K562 (cell line): ENCODE measurements around the gene MTMR3. TPM values are rescaled to one million over a fixed set of nuclear protein-coding genes. Genes with fewer than 3 reads are reported as not detected.

Experiments used
- CAMTA2 ChIP-seq: fragments of 250-450 bp; sonication (Bioruptor Pico); conservative IDR thresholded peaks from 2 replicates; pipeline ENCODE4 v1.5.1; 2022
- JUND ChIP-seq, 2 experiments: IDR thresholded peaks; 2 replicates in 1 of 2; 3 replicates in 1 of 2; pipeline ENCODE4 v1.6.1; 2011; ENCODE audit warnings: borderline replicate concordance in 2 of 2, low read depth in 2 of 2, low read length in 2 of 2, improper control_type of control experiment in 1 of 2, missing biosample characterization in 1 of 2, missing genetic modification characterization in 1 of 2, missing genetic modification reagents in 1 of 2
- NBN ChIP-seq: fragments of 450-650 bp; IDR thresholded peaks from 2 replicates; pipeline ENCODE4 v1.6.1; 2016; ENCODE audit warnings: low read depth, mild to moderate bottlenecking
- PURB ChIP-seq: sonication (generic); formaldehyde crosslinking; IDR thresholded peaks from 2 replicates; pipeline ENCODE4 v1.9.0; 2021; ENCODE audit warnings: low read depth, mild to moderate bottlenecking, missing genetic modification reagents
- ZNF316 ChIP-seq: fragments of 450-650 bp; IDR thresholded peaks from 2 replicates; pipeline ENCODE4 v1.6.1; 2016
- ZNF444 ChIP-seq: fragments of 250-450 bp; sonication (Bioruptor Pico); IDR thresholded peaks from 2 replicates; pipeline ENCODE4 v1.4.0; 2020; ENCODE audit warnings: mild to moderate bottlenecking, moderate library complexity
- polyA plus RNA-seq, 8 experiments: library from polyadenylated mRNA; depleted of rRNA in 4 of 8; stranded (reverse) in 5 of 8; unstranded in 3 of 8; fragments of >200 nt; fragmentation: Nextera tagmentation in 2 of 8; fragmentation: Illumina TruSeq in 1 of 8; extraction: Ambion mirVana in 2 of 8; extraction: Trizol in 1 of 8; gene quantifications; 2 replicates each; pipeline versions ENCODE4 v1.2.1 to v1.2.3, GENCODE V29; 2011 to 2014; ENCODE audit warnings: inconsistent platforms in 1 of 8, missing spikeins in 1 of 8
- total RNA-seq, 7 experiments: library from RNA; depleted of rRNA in 6 of 7; stranded (reverse); fragments of >200 nt in 6 of 7; fragmentation: Illumina TruSeq in 2 of 7; extraction: Trizol in 2 of 7; gene quantifications; 2 replicates each; pipeline versions ENCODE4 v1.2.1 to v1.2.3, GENCODE V29; 2011 to 2021; ENCODE audit warnings: low replicate concordance in 1 of 7
- TF ChIP-seq, protein P1 (sequence below), 3 experiments: fragments of 200-800 bp in 1 of 3; fragments of 250-450 bp in 1 of 3; fragments of 450-650 bp in 1 of 3; sonication (Bioruptor Pico) in 1 of 3; sonication (Bioruptor generic) in 1 of 3; formaldehyde crosslinking in 1 of 3; IDR thresholded peaks; 2 replicates each; pipeline versions ENCODE4 v1.6.1 to v1.8.0; 2016 to 2022; ENCODE audit warnings: mild to moderate bottlenecking in 2 of 3, missing genetic modification characterization in 2 of 3, missing compliant biosample characterization in 1 of 3, moderate library complexity in 1 of 3
- TF ChIP-seq, protein P2 (sequence below): sonication (generic); formaldehyde crosslinking; IDR thresholded peaks from 2 replicates; pipeline ENCODE4 v1.8.0; 2022; ENCODE audit warnings: missing genetic modification reagents, mild to moderate bottlenecking, borderline replicate concordance
- TF ChIP-seq, protein P3 (sequence below): sonication (generic); formaldehyde crosslinking; IDR thresholded peaks from 2 replicates; pipeline ENCODE4 v1.8.0; 2022; ENCODE audit warnings: mild to moderate bottlenecking, missing genetic modification reagents
- TF ChIP-seq, protein P4 (sequence below): fragments of 250-450 bp; sonication (Bioruptor Pico); IDR thresholded peaks from 2 replicates; pipeline ENCODE4 v1.4.0; 2020

MTMR3 gene
- total and polyA plus RNA-seq, 9 of the 15 experiments (the other 6 are each of a cell fraction or from before 2014, with no cell fraction given) = 1.6 to 13.7 (median 7.9) TPM

DNA sequence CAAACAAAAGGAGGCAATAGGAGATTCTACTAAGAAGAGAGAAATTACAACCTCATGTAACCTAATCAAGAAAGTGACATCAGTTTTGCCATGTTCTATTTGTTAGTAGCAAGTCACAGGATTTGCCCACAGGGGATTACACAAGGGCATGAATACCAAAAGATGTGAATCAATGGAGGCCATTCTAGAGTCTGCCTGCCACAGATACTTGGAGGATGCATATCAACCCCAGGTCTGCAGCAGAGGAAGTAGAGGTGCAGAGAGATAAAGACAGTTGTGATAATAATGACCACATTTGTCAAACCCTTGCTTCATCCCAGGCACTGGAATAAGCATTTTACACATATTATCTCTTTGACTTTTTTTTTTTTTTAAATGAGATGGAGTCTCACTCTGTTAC lies 42.5 kb upstream of the MTMR3 start (continued):
- TF ChIP-seq, protein P1, sequence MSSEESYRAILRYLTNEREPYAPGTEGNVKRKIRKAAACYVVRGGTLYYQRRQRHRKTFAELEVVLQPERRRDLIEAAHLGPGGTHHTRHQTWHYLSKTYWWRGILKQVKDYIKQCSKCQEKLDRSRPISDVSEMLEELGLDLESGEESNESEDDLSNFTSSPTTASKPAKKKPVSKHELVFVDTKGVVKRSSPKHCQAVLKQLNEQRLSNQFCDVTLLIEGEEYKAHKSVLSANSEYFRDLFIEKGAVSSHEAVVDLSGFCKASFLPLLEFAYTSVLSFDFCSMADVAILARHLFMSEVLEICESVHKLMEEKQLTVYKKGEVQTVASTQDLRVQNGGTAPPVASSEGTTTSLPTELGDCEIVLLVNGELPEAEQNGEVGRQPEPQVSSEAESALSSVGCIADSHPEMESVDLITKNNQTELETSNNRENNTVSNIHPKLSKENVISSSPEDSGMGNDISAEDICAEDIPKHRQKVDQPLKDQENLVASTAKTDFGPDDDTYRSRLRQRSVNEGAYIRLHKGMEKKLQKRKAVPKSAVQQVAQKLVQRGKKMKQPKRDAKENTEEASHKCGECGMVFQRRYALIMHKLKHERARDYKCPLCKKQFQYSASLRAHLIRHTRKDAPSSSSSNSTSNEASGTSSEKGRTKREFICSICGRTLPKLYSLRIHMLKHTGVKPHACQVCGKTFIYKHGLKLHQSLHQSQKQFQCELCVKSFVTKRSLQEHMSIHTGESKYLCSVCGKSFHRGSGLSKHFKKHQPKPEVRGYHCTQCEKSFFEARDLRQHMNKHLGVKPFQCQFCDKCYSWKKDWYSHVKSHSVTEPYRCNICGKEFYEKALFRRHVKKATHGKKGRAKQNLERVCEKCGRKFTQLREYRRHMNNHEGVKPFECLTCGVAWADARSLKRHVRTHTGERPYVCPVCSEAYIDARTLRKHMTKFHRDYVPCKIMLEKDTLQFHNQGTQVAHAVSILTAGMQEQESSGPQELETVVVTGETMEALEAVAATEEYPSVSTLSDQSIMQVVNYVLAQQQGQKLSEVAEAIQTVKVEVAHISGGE (CRISPR knock-in tag; IDR thresholded peaks at IDR 0.05) = peak in 1 of 3 experiments; percentile 38; a peak in 1 of 6 replicates
- TF ChIP-seq, protein P2, sequence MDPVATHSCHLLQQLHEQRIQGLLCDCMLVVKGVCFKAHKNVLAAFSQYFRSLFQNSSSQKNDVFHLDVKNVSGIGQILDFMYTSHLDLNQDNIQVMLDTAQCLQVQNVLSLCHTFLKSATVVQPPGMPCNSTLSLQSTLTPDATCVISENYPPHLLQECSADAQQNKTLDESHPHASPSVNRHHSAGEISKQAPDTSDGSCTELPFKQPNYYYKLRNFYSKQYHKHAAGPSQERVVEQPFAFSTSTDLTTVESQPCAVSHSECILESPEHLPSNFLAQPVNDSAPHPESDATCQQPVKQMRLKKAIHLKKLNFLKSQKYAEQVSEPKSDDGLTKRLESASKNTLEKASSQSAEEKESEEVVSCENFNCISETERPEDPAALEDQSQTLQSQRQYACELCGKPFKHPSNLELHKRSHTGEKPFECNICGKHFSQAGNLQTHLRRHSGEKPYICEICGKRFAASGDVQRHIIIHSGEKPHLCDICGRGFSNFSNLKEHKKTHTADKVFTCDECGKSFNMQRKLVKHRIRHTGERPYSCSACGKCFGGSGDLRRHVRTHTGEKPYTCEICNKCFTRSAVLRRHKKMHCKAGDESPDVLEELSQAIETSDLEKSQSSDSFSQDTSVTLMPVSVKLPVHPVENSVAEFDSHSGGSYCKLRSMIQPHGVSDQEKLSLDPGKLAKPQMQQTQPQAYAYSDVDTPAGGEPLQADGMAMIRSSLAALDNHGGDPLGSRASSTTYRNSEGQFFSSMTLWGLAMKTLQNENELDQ (CRISPR knock-in tag) = no peak
- TF ChIP-seq ZNF444 (CRISPR knock-in tag) (no peak), JUND (IDR thresholded peaks at IDR 0.05; ENCODE audit: borderline replicate concordance, low read depth, low read length) (peak; percentile 16; the same call in 1 of the 2 replicates), JUND (tag; IDR thresholded peaks at IDR 0.05; ENCODE audit: borderline replicate concordance, low read depth, low read length) (no peak), ZNF316 (no peak), NBN (no peak), PURB (CRISPR knock-in tag) (no peak), CAMTA2 (CRISPR knock-in tag) (no peak)
- TF ChIP-seq, protein P3, sequence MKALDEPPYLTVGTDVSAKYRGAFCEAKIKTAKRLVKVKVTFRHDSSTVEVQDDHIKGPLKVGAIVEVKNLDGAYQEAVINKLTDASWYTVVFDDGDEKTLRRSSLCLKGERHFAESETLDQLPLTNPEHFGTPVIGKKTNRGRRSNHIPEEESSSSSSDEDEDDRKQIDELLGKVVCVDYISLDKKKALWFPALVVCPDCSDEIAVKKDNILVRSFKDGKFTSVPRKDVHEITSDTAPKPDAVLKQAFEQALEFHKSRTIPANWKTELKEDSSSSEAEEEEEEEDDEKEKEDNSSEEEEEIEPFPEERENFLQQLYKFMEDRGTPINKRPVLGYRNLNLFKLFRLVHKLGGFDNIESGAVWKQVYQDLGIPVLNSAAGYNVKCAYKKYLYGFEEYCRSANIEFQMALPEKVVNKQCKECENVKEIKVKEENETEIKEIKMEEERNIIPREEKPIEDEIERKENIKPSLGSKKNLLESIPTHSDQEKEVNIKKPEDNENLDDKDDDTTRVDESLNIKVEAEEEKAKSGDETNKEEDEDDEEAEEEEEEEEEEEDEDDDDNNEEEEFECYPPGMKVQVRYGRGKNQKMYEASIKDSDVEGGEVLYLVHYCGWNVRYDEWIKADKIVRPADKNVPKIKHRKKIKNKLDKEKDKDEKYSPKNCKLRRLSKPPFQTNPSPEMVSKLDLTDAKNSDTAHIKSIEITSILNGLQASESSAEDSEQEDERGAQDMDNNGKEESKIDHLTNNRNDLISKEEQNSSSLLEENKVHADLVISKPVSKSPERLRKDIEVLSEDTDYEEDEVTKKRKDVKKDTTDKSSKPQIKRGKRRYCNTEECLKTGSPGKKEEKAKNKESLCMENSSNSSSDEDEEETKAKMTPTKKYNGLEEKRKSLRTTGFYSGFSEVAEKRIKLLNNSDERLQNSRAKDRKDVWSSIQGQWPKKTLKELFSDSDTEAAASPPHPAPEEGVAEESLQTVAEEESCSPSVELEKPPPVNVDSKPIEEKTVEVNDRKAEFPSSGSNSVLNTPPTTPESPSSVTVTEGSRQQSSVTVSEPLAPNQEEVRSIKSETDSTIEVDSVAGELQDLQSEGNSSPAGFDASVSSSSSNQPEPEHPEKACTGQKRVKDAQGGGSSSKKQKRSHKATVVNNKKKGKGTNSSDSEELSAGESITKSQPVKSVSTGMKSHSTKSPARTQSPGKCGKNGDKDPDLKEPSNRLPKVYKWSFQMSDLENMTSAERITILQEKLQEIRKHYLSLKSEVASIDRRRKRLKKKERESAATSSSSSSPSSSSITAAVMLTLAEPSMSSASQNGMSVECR (CRISPR knock-in tag) = no peak
- TF ChIP-seq, protein P4, sequence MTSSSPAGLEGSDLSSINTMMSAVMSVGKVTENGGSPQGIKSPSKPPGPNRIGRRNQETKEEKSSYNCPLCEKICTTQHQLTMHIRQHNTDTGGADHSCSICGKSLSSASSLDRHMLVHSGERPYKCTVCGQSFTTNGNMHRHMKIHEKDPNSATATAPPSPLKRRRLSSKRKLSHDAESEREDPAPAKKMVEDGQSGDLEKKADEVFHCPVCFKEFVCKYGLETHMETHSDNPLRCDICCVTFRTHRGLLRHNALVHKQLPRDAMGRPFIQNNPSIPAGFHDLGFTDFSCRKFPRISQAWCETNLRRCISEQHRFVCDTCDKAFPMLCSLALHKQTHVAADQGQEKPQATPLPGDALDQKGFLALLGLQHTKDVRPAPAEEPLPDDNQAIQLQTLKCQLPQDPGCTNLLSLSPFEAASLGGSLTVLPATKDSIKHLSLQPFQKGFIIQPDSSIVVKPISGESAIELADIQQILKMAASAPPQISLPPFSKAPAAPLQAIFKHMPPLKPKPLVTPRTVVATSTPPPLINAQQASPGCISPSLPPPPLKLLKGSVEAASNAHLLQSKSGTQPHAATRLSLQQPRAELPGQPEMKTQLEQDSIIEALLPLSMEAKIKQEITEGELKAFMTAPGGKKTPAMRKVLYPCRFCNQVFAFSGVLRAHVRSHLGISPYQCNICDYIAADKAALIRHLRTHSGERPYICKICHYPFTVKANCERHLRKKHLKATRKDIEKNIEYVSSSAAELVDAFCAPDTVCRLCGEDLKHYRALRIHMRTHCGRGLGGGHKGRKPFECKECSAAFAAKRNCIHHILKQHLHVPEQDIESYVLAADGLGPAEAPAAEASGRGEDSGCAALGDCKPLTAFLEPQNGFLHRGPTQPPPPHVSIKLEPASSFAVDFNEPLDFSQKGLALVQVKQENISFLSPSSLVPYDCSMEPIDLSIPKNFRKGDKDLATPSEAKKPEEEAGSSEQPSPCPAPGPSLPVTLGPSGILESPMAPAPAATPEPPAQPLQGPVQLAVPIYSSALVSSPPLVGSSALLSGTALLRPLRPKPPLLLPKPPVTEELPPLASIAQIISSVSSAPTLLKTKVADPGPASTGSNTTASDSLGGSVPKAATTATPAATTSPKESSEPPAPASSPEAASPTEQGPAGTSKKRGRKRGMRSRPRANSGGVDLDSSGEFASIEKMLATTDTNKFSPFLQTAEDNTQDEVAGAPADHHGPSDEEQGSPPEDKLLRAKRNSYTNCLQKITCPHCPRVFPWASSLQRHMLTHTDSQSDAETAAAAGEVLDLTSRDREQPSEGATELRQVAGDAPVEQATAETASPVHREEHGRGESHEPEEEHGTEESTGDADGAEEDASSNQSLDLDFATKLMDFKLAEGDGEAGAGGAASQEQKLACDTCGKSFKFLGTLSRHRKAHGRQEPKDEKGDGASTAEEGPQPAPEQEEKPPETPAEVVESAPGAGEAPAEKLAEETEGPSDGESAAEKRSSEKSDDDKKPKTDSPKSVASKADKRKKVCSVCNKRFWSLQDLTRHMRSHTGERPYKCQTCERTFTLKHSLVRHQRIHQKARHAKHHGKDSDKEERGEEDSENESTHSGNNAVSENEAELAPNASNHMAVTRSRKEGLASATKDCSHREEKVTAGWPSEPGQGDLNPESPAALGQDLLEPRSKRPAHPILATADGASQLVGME = no peak
